GM19468 (cell line): ENCODE results near the gene PRORP.
A peak's percentile ranks its signal among the peaks of the same experiment; 100 is the strongest.
"Not testable (repeated sequence)": the region's sequence is repeated elsewhere in the genome, so short reads cannot be mapped to it uniquely, and the experiment has no call there.

Source experiments
- ATAC-seq: cut with Tn5 transposase; IDR thresholded peaks from one replicate; pipeline ENCODE4 v1.9.1; 2021; ENCODE audit warnings: mild to moderate bottlenecking, moderate library complexity, moderate number of reproducible peaks; ENCODE audit not compliant: unreplicated experiment; ENCODE audit errors: extremely low read depth

The PRORP gene

DNA sequence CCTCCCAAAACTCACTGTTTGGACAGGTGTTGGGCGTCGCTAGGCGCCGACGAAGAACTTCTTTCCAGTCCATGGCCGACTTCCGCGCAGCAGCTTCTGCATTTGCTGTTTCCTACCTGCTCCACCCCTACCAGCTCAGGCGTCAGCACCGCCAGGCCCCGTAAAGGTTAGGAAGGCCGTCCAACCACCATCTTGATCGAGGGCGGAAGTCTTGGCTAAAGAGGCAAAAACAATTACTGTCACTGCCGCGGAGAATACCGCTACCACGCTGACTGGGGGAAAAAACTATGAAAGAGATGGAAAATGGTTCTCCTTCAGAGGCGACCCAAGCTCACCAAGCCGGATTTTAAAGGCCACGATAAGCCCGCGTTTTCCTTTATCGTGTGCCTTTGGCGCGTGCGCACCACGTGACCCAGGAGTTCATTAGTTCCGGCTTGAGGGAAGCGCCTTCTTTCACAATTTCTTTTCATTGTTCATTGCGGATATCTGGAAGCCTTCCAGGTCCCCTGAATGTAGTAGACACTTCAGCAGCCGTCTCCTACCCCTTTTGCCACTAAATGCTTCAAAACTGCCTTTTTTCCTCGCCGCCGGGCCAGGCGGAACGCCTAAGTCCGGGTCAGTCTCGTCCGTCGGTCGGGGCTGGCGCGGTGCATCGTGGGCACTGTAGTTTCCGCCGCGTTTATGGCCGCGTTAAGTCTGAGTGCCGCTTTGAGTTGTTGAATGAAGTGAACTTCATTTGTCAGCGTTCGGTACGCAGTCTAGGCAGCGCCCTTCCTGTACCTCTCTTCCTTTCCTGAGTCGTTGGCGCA lies at the start of gene PRORP, which contains the start of gene PPP2R3C:
TSS of gene PRORP (plus strand) at position 666 of the 809 bp plus-strand sequence. CDS start 694 bp downstream, outside the sequence.
TSS of gene PPP2R3C (minus strand) at position 104 of the 809 bp plus-strand sequence. CDS start at position 73, 31 bp downstream.
- peak; percentile 75 for ATAC-seq

DNA sequence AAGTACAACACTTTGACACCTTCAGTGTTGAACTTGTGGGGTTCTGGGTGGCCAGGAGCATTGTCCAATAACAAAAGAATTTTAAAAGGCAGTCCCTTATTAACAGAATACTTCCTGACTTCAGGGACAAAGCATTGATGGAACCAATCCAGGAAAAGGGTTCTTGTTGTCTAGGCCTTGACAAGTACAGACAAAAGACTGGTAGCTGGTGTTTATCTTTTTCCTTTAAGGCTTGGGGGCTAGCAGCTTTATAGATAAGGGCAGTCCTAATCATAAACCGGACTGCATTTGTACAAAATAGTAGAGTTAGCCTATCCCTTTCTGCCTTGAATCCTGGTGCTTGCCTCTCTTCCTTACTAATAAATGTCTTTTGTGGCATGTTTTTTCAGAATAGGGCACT lies 48.9 kb upstream of the PRORP start:
- no peak for ATAC-seq

DNA sequence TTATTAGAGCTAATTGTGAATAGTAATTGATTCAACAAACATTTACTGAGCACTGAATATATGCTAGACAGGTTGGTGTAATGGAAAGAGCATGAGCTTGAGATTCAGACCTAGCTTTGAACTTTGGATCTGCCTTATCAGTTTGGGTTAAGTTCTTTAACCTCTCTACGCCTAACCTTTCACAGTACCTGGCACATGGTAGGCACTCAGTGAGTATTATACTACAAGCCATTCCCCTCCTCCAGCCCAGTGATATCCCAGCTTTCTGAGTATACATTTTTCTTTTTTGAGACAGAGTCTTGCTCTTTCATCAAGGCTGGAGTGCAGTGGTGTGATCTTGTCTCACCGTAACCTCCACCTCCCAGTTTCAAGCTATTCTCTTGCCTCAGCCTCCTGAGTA lies 44.3 kb upstream of the PRORP start:
- no peak for ATAC-seq

DNA sequence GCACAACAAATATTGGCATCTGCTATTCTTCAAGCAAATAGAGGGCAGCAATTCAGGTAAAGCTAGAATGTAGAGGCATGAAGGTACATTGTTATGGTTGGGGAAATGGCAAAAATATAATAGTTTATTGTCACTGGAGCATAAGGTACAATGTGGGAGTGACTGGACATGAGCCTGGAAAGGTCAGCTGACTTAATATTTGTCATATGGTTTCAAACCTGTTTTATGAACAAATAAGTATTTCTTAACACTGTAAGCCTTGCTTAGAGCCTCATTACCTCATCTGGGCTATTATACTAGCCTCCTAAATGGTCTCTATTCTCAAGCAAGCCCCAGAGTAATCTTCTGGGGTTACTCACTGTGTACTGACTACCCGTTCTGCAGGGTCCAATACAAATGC lies 42.6 kb upstream of the PRORP start:
- no peak for ATAC-seq

DNA sequence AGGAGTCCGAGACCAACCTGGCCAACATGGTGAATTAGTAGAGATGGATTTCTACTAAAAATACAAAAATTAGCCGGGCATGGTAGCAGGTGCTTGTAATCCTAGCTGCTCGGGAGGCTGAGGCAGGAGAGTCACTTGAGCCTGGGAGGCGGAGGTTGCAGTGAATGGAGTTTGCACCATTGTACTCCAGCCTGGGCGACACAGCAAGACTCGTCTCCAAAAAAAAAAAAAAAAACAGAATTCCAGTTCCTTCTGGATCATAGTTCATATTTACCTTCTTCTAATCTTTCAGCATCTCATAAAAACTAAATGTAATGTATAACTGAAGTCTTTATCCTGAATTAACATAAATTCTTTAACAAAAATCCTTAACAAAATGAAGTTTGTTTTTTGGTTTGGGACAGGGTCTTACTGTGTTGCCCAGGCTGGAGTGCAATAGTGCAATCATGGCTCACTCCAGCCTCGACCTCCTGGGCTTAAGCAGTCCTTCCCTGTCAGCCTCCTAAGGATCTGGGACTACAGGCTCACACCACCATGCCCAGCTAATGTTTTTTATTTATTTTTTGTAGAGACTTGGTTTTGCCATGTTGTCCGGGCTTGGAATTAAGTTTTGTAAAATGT lies 38.7 kb upstream of the PRORP start:
- ATAC-seq = no peak

DNA sequence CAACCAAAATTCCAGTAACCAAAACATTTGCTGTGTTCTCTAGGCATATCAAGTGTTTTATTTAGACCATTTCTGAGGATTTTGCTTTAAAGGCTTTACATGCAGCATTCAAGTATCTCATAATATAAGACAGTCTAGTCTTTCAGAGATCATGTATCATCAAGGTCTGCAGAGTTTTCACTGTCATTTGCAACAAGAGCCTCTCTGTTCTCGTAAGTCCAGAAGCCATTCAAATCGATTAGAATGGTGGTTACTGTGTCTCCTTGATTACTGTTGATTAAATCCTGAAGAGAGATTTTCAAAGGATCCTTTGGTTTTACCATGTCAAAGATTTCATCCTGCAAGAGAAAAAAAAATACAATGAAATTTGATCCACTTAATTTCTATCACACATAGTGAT lies 36.9 kb upstream of the PRORP start:
- ATAC-seq = no peak

DNA sequence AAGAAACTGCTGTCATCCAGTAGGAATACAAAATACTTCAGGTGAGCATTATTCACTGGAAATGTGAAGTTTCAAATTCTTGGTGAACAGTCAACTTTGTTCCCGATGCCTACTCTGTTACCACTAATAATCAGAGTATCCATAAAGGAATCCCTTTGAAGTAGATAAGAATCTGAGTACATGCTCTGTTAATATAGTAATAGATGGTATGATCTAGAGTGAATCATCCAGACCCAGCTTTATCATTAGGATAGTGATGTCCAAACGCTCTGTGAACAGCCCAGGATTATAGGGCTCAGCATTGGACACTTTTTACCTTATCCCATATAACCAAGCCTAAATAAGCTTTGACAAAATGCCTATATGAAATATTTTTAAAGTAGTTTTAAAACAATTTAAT lies 33.8 kb upstream of the PRORP start:
- ATAC-seq = no peak

DNA sequence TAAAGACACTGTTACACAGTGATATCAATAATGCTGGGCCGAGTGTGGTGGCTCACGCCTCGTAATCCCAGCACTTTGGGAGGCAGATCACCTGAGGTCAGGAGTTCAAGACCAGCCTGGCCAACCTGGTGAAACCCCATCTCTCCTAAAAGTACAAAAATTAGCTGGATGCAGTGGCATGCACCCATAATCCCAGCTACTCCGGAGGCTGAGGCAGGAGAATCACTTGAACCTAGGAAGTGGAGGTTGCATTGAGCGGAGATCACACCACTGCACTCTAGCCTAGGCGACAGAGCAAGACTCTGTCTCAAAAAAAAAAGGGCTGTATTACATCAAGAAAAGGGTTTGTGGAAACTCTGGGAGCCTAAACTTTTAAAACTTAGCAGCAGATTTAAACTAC lies 27.7 kb upstream of the PRORP start:
- ATAC-seq = not testable (repeated sequence)

DNA sequence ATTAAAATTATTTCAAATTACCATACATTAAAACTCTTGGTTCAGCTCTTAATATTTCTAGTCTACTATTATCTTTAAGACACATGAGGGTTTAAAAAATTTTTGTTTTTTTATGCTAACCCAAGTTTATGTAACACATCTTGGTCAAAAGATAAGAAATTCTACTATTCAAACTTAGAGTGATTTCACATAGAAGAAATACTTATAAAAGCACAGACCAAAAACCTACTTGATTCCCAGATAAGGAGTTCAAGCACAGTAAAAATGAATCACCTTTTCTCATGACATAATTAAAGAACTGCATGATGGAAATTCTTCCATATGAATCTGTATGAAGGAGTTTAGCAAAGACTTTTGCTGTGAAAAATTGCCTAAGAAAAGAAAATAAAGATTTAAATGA lies 14.5 kb upstream of the PRORP start:
- ATAC-seq = no peak

DNA sequence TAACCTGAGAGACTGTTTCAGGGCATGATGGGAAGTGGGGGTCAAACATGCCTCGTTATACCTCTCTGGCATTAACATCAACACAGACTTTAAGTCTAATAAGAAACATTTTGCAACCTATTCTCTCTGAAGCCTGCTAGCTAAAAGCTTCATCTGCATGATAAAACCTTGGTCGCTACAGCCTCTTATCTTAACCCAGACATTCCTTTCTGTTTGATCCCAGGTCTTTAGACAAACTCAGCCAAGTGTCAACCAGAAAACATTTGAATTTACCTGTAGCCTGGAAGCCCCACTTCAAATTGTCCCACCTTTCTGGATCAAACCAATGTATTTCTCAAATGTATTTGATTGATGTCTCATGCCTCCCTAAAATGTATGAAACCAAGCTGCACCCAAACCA lies 9.7 kb upstream of the PRORP start:
- no peak for ATAC-seq

DNA sequence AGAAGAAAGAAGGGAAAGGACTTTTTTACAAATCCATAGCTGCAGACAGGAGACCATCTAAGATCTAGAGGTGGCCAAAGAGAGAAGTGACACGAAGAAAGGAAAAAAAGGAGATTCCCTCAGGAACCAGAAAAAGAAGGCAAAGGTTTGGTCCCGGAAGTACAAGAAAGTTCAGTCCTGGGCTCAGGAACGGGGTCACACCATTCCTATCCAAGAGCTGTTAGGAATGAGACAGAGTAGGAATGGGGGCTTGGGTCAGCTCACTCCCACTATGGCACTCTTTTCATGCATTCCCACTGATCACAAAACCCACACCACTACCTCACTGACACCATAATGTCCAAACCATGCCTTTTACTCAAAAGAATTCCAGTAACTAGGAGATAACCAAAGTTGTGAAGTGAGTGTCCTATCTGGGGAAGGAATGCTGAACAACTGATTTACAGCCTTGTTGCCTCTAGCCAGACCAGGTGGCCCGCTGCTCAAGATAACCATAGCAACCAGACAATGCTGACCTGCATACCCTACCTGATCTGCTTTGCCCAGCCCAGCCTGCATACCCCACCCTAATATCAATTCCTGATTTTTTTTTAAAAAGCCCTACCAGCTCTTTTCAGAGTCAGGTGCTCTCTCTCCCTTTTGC lies 8.9 kb upstream of the PRORP start:
- no peak for ATAC-seq

DNA sequence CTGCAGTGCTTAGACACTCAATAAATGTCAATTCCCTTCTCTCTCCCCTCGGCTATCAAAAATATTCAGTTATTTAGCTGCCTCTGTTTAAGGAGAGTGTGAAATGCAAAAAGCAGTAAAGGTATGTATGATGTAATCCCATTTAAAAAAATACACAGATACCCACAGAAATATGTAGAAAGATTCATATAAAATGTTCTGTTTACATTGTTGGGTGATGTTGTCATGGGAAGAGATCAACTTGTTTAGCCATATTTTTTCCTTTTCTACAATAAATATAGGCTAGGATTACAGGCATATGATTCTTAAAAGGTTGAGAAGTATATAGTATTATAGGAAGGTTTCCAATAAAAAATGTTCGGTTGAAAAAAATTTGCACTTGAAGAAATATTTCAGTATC lies 8.3 kb upstream of the PRORP start:
- ATAC-seq = no peak

DNA sequence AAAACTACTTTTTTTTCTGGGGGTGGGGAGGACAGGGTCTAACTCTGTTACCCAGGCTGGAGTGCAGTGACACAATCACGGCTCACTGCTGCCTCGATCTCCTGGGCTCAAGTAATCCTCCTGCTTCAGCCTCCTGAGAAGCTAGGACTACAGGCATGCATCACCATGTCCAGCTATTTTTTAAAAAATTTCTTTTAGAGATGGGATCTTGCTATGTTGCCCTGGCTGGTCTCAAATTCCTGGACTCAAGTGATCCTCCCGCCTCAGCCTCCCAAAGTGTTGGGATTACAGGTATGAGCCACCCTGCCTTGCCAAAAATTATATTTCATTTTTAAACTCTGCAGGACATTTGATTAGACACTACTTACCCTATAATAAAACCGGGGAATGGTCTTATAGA lies 6.1 kb upstream of the PRORP start:
- ATAC-seq = no peak

DNA sequence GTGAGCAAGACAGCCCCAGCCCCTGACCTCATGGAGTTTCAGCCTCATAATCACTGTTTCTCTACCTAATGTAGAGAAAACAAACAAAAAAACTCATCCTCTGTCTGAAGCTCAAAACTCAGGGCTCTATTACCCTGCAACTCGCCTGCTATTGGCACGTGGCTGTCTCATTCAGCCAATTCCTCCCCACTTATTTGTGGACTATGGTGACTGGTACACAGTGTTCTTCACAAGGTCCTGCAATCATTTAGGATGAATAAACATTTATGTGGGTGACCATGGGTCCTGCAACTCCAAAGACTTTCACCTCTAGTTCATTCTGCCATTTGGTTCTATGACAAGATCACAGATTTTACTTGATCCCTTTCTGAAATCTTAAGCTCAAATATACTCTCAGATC lies 5.2 kb upstream of the PRORP start:
- ATAC-seq = no peak

DNA sequence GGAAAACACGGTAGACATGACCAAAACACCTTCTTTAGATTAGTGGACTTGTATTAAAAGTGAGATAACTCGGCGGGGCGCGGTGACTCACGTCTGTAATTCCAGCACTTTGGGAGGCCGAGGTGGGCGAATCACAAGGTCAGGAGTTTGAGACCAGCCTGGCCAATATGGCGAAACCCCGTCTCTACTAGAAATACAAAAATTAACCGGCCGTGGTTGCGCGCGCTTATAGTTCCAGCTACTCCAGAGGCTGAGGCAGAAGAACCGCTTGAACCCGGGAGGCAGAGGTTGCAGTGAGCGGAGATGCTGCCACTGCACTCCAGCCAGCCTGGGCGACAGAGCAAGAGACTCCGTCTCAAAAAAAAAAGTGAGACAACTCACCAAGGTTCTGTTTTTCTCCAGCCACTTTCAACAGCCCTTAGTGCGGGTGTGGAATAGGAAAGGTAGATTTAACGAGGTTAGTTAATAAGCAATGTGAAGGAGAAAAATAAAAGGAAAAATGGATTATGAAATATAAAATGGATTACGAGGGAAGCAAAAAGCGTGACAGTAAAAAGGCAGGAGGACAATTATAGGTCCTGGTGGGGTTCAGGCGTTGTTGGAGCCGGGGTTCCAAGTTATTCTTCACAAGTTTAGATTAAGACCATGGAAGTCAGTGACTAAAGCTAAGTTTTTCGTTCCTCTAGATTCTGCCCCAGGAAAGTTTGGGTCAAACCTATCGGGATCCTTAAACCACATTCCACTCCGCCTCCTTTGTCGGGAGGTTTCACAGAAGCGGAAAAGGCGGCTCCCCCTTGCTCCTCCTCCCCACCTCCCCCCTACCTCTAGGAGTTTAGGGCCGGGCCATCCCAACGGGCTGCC lies 1.1 kb upstream of the PRORP start:
- ATAC-seq = no peak

DNA sequence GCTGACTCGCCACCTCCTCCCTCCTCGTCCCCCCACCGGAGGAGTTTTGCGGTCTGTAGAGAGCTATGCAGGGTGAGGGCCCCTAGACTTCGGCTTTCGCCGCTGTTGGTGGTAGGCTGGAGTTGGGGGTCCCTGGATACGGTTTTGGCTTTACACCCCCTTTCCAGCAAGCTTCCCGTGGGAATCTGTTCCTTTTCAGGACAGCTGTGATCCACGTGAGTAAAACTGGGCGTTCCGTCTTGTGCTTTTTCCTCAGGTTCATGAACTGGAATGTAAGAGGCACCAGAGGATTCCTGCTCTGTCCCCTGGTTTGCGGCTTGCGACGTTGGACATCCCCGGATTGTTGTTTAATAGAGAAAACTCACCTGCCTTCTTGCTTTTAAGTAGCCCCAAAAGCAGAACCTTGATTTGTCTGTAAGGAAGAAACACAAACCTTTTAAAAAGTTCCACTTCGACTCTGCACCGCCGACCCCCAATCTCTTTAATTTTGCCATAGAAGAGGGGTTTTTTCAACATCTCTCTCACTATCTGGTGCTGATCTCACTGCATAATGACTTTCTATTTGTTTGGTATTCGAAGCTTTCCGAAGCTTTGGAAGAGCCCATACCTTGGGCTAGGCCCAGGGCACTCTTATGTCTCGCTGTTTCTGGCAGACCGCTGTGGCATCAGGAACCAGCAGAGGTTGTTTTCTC lies 490 bp downstream of the PRORP start:
- no peak for ATAC-seq

DNA sequence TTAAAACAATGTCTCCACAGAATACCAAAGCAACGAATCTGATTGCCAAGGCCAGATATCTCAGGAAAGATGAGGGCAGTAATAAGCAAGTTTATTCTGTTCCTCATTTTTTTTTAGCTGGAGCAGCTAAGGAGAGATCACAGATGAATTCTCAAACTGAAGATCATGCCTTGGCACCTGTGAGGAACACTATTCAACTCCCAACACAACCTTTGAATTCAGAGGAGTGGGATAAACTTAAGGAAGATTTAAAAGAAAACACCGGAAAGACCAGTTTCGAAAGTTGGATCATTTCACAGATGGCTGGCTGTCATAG lies 994 bp downstream of the PRORP start:
- no peak for ATAC-seq

DNA sequence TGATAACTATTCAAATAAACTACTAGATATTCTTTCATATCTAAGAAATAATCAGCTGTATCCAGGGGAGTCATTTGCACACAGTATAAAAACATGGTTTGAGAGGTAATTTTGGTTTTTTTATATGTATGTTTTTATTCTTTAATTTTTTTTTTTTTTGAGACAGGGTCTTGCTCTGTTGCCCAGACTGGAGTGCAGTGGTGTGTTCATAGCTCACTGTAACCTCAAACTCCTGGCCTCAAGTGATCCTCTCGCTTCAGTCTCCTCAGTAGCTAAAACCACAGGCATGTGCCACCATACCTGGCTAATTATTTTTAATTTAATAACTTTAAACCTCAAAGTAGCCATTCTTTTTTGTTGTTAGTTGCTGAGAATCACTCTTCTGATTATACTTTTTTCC lies 1.8 kb downstream of the PRORP start:
- no peak for ATAC-seq

DNA sequence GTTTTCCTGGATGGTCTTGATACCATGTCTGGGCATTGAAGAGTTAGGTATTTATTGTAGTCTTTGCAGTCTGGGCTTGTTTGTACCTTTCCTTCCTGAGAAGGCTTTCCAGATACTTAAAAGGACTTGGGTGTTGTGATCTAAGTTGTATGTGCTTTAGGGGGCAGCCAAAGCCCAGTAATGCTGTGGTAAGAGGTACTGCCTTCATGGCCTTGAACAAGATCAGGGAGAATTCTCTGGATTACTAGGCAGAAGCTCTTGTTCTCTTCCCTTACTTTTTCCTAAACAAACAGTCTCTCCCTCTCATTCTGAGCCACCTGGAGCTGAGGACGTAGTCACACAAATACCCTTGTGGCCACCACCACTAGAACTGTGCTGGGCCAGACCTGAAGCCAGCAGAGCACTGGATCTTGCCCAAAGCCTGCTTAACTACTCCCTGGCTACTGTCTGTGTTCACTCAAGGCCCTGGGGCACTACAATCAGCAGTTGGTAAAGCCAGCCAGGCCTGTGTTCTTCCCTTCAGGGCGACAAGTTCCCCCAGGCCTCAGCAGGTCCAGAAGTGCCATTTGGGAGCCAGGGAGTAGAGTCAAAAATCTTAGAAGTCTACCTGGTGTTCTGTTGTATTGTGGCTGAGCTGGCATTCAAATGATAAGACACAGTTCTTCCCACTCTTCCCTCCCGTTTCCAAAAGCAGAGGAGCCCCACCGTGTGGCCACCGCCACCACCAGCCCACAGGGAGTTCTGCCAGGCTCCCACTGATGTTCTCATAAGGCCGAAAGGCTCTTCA lies 11.4 kb downstream of the PRORP start:
- ATAC-seq = no peak
